Keratinocyte (primary cell): Measurements from ENCODE around the gene ADM. TPM values are rescaled to one million over a fixed set of nuclear protein-coding genes. Genes with fewer than 3 reads are reported as not detected.

Experiments used
- DNase-seq: peaks from one replicate; pipeline ENCODE4 v3.0.0-alpha.2; 2011; ENCODE audit warnings: low read depth, missing footprints, low spot score
- FAIRE-seq: peaks from 2 replicates; lab custom pipeline; 2011; peaks lifted over from hg19 to GRCh38; lab: Jason Lieb, UNC
- H2AFZ ChIP-seq: 2 replicates; pipeline ENCODE4 v1.6.0; 2012; ENCODE audit warnings: low read length, control low read depth, inconsistent platforms; ENCODE audit not compliant: control insufficient read depth
- H3K27ac ChIP-seq: 2 replicates; pipeline ENCODE4 v1.5.1; 2011; ENCODE audit warnings: low read length; ENCODE audit not compliant: control insufficient read depth, insufficient read depth
- H3K27me3 ChIP-seq: 3 replicates; pipeline ENCODE4 v1.6.0; 2011; ENCODE audit warnings: low read length; ENCODE audit not compliant: control insufficient read depth, insufficient read depth; ENCODE audit errors: extremely low read depth
- H3K36me3 ChIP-seq, 2 experiments: 2 replicates in 1 of 2; 3 replicates in 1 of 2; pipeline ENCODE4 v1.5.1; 2011; ENCODE audit warnings: low read length in 2 of 2, mild to moderate bottlenecking in 1 of 2; ENCODE audit not compliant: control insufficient read depth in 2 of 2, insufficient read depth in 2 of 2; ENCODE audit errors: extremely low read depth in 1 of 2
- H3K4me1 ChIP-seq: 3 replicates; pipeline ENCODE4 v1.5.1; 2011; ENCODE audit warnings: low read length; ENCODE audit not compliant: control insufficient read depth, insufficient read depth; ENCODE audit errors: extremely low read depth
- H3K4me2 ChIP-seq: 3 replicates; pipeline ENCODE4 v1.6.0; 2011; ENCODE audit warnings: low read depth, low read length; ENCODE audit not compliant: control insufficient read depth, insufficient read depth; ENCODE audit errors: extremely low read depth
- H3K4me3 ChIP-seq, 3 experiments: fragments of 200-600 bp in 1 of 3; sonication (generic) in 1 of 3; 2 replicates in 2 of 3; 3 replicates in 1 of 3; pipeline ENCODE4 v1.5.1; 2011 to 2016; ENCODE audit warnings: low read length in 3 of 3, mild to moderate bottlenecking in 3 of 3, control low read depth in 2 of 3, inconsistent platforms in 1 of 3, low read depth in 1 of 3, mixed read lengths in 1 of 3, mixed run types in 1 of 3, moderate library complexity in 1 of 3; ENCODE audit not compliant: control insufficient read depth in 2 of 3, insufficient read depth in 2 of 3; ENCODE audit errors: extremely low read depth in 1 of 3
- H3K79me2 ChIP-seq: 2 replicates; pipeline ENCODE4 v1.6.0; 2012; ENCODE audit warnings: low read length; ENCODE audit not compliant: control insufficient read depth, insufficient read depth
- H3K9ac ChIP-seq: 3 replicates; pipeline ENCODE4 v1.6.0; 2011; ENCODE audit warnings: low read length; ENCODE audit not compliant: control insufficient read depth, insufficient read depth; ENCODE audit errors: extremely low read depth
- H3K9me1 ChIP-seq: 3 replicates; pipeline ENCODE4 v1.6.0; 2011; ENCODE audit warnings: low read length; ENCODE audit not compliant: control insufficient read depth, insufficient read depth; ENCODE audit errors: extremely low read depth
- H3K9me3 ChIP-seq: 2 replicates; pipeline ENCODE4 v1.5.1; 2012; ENCODE audit warnings: low read depth, low read length; ENCODE audit not compliant: control insufficient read depth
- H4K20me1 ChIP-seq: 3 replicates; pipeline ENCODE4 v1.6.0; 2011; ENCODE audit warnings: low read length; ENCODE audit not compliant: control insufficient read depth, insufficient read depth; ENCODE audit errors: extremely low read depth
- CTCF ChIP-seq, 3 experiments: IDR thresholded peaks in 1 of 3; conservative IDR thresholded peaks in 1 of 3; optimal IDR thresholded peaks in 1 of 3; 2 replicates in 2 of 3; 3 replicates in 1 of 3; pipeline versions ENCODE3 to v1.5.1; 2011; ENCODE audit warnings: low read length in 3 of 3, mild to moderate bottlenecking in 3 of 3, moderate library complexity in 2 of 3, control low read depth in 1 of 3, inconsistent platforms in 1 of 3; ENCODE audit not compliant: insufficient read depth in 2 of 3; ENCODE audit errors: extremely low read depth in 1 of 3
- EZH2 ChIP-seq: IDR thresholded peaks from one replicate; pipeline ENCODE4 v1.6.1; 2012; ENCODE audit warnings: inconsistent platforms, mild to moderate bottlenecking, low read length, moderate library complexity
- dilution Hi-C: fragments of 300-500 bp; cut with MboI; formaldehyde crosslinking; loops from one replicate; pipeline ENCODE4 v1.7.0; 2020; ENCODE audit warnings: low sequenced_read_pairs; ENCODE audit not compliant: extremely low pct_ligation_motif_present
- polyA plus RNA-seq, 5 experiments: library from polyadenylated mRNA; depleted of rRNA in 3 of 5; stranded (reverse) in 3 of 5; stranded (forward) in 1 of 5; unstranded in 1 of 5; fragments of >200 nt; gene quantifications; 1 replicate in 1 of 5; 2 replicates in 3 of 5; 3 replicates in 1 of 5; pipeline versions ENCODE4 v1.2.1 to v1.2.3, GENCODE V29; 2011 to 2012; ENCODE audit warnings: missing spikeins in 2 of 5, low read depth in 1 of 5, low replicate concordance in 1 of 5

Gene ADM
- polyA plus RNA-seq, 1 donor (not counting 4 experiments of a cell fraction or from before 2014, with no cell fraction given): 57.9 TPM

DNA sequence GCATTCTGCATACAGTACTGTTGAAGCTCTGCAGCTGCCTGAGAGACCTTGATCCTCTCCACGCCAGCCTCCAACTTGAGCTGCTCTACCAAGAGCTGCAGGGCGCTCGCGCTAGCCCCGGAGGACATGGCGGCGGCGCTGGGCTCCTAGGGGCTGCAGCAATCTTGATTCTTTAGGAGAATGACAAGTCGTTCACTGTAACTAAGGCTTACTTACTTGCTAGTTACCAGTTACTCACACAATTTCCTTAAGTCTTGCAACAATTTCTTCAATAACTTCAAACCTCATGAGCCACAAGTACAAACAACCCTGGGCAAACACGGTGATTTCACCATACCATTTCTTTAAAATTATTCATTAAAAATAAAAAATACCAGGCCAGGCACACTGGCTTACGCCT lies 32.7 kb upstream of the ADM start:
- Histone ChIP-seq H3K4me1 (peaks cover 11% of the 10 kb centered on the region), H3K36me3 (no peaks in the 10 kb centered on the region), H3K4me2 (no peak overlapping the region), H3K27me3 (no peaks in the 10 kb centered on the region), H3K9ac (no peak overlapping the region), H4K20me1 (no peaks in the 10 kb centered on the region), H3K27ac (no peak overlapping the region), H3K9me1 (no peaks in the 10 kb centered on the region), H3K4me3 (no peak overlapping the region), H2AFZ (no peak overlapping the region), H3K9me3 (no peaks in the 10 kb centered on the region), H3K79me2 (peaks cover 17% of the 10 kb centered on the region)
- dilution Hi-C loops: no loop called here
- FAIRE-seq (no peak), DNase-seq (no peak)
- no peak for TF ChIP-seq EZH2
- TF ChIP-seq CTCF (optimal IDR thresholded peaks at IDR 0.05 in 1 of 3, IDR thresholded peaks at IDR 0.05 in 1 of 3, conservative IDR thresholded peaks at IDR 0.05 in 1 of 3; ENCODE audit: extremely low read depth in 1 of 3, insufficient read depth in 2 of 3, low read length in 3 of 3): no peak

DNA sequence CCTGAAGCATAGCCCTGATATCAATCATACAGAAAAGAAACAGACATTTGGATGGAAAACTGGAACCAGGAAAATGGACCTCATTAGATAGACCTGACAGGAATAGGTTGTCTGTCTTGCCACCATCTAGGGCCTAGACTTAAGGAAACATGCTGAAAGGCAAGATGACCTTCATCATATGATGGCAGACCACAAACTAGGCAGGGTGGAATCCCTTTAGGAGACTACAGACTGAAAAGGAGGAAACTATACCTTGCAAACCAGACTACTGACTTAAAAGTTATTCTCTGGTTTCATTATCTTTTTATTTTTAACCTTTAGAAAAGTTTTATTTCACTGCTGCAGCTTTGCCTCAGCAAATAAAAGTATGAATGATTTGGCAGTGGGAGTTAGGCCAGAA lies 31.1 kb upstream of the ADM start:
- dilution Hi-C loops: no loop called here
- FAIRE-seq (no peak), DNase-seq (no peak)
- H3K79me2 ChIP-seq: peaks cover 22% of the 10 kb centered on the region
- H3K27me3 ChIP-seq: no peaks in the 10 kb centered on the region
- no peak overlapping the region for H3K4me2 ChIP-seq
- no peaks in the 10 kb centered on the region for H4K20me1 ChIP-seq
- H3K9ac ChIP-seq: no peak overlapping the region
- no peak overlapping the region for H2AFZ ChIP-seq
- H3K4me3 ChIP-seq: no peak overlapping the region
- no peaks in the 10 kb centered on the region for H3K36me3 ChIP-seq
- no peaks in the 10 kb centered on the region for H3K9me1 ChIP-seq
- no peaks in the 10 kb centered on the region for H3K9me3 ChIP-seq
- TF ChIP-seq EZH2 (no peak), CTCF (optimal IDR thresholded peaks at IDR 0.05 in 1 of 3, IDR thresholded peaks at IDR 0.05 in 1 of 3, conservative IDR thresholded peaks at IDR 0.05 in 1 of 3; ENCODE audit: extremely low read depth in 1 of 3, insufficient read depth in 2 of 3, low read length in 3 of 3) (no peak)
- H3K4me1 ChIP-seq: peaks cover 11% of the 10 kb centered on the region
- H3K27ac ChIP-seq: no peak overlapping the region
